ENCODE results near the gene CACNA1G.

Gene CACNA1G

GRCh38 chr17:50549256-50549941 lies 11.1 kb upstream of the CACNA1G start:
- no peak for DNase-seq

- no peak for DNase-seq
These were observed 10.5 kb upstream of the CACNA1G start for GRCh38 chr17:50549969-50550368.

DNA sequence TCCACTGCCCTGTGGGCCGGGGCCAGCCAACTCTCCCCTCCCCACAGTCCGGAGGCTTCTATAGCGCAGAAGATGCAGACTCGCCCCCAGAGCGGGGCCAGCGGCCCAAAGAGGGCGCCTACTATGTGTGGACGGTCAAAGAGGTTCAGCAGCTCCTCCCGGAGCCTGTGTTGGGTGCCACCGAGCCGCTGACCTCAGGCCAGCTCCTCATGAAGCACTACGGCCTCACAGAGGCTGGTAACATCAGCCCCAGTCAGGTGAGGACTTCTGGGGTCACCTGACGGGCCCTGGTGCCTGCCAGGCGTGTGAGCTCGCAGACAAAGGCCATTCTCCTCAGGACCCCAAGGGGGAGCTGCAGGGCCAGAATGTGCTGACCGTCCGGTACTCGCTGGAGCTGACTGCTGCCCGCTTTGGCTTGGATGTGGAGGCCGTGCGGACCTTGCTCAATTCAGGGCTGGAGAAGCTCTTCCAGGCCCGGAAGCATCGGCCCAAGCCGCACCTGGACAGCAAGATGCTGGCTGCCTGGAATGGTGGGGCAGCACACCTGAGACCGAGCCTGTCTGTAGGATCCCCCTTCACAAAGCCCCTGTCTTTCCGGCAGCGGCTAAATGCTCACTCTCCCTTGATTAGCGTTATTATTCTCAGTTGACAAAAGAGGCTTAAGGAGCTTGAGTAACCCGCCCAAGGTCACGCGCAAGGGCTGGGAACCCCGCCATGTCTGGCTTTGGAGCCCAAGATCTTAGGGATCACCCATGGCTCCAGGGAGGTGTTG lies 9.7 kb upstream of the CACNA1G start:
- DNase-seq: no peak

DNA sequence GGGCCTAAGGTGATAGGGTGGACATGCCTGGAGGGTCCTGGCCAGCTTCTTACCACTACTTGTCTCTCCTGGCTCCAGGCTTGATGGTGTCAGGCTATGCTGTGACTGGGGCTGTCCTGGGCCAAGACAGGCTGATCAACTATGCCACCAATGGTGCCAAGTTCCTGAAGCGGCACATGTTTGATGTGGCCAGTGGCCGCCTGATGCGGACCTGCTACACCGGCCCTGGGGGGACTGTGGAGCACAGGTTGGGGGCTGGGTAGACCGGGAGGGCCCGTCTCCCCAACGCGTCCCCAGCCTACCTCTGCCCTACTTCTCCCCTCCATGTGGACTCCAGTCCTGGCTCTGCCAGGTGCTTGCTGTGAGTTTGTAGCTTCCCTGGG lies 9.1 kb upstream of the CACNA1G start:
- DNase-seq: no peak

- DNase-seq: no peak
These were observed 8.6 kb upstream of the CACNA1G start for GRCh38 chr17:50551884-50552283.

DNA sequence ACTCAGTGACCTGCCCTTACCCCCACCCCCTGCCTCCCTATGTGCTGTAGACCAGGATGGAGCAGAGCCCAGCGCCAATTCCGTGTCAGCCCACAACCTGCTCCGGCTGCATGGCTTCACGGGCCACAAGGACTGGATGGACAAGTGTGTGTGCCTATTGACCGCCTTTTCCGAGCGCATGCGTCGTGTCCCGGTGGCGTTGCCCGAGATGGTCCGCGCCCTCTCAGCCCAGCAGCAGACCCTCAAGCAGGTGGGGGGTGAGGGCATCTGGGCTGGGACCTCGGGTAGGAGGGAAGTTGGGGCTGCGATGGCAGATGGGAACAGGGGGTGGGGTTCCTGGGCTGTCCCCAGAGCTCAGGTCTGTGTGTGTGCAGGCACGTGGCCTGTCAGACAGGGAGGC lies 6.3 kb upstream of the CACNA1G start:
- DNase-seq: no peak

DNA sequence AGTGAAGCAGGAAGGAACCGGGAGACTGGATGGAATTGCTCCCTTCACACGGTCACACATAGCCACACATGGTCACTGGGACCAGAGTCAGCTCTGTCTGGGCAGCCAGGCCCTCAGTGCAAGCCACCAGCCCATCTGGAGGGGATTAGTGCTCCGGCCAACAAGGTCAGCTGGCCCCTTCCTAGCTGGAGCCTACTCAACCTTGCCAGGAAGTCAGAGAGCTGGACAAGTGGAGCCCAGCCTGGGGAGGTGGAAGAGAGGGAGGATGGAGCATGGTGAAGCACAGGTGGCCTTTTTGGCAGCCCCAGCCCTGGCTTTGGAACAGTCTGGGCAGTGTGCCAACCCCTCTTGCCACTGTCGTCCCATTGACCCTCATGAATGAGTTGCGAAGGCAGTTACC lies 3.7 kb upstream of the CACNA1G start:
- DNase-seq: no peak

GRCh38 chr17:50557630-50558029 lies 2.9 kb upstream of the CACNA1G start:
- DNase-seq: no peak

DNA sequence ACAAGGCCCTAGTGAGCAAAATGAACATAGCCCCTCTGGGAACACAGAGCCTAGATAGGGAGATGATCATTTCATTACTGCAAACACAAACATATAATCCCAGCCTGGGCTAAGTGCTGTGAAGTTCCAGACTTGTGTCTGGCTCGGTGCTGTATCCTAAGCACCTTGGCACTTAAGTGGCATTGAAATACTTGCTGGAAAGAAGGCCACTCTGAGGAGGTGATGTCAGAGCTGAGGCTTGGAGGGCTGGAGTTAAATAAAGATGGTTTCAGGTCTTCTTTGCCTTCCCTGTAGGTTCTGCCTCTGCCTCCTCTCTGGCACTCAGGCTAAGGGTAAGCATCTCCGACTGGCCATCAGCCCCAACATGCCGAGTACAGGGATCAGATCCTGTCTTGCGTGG lies 2.4 kb upstream of the CACNA1G start:
- DNase-seq: no peak

DNA sequence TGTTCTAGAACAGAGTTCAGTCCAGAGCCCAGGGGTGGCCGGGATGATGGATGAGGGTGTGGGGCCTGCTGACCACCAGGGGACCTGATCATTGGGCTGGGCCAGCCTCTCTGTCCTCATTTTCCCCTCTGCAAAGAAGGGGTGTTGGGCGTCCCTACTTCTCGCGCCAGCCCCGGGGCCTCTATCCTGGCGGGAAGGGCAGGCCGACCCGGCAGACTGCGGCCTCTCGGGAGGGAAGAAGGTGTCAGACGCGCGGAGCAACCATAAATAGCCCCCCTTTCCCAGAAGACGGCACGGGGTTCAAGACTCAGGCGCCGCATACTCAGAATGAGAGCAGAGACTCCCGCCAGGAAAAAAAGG lies 2.0 kb upstream of the CACNA1G start:
- DNase-seq: no peak

GRCh38 chr17:50558941-50559614 lies 1.4 kb upstream of the CACNA1G start:
- DNase-seq: no peak

- DNase-seq: no peak
These were observed 786 bp upstream of the CACNA1G start for GRCh38 chr17:50559674-50560184.

DNA sequence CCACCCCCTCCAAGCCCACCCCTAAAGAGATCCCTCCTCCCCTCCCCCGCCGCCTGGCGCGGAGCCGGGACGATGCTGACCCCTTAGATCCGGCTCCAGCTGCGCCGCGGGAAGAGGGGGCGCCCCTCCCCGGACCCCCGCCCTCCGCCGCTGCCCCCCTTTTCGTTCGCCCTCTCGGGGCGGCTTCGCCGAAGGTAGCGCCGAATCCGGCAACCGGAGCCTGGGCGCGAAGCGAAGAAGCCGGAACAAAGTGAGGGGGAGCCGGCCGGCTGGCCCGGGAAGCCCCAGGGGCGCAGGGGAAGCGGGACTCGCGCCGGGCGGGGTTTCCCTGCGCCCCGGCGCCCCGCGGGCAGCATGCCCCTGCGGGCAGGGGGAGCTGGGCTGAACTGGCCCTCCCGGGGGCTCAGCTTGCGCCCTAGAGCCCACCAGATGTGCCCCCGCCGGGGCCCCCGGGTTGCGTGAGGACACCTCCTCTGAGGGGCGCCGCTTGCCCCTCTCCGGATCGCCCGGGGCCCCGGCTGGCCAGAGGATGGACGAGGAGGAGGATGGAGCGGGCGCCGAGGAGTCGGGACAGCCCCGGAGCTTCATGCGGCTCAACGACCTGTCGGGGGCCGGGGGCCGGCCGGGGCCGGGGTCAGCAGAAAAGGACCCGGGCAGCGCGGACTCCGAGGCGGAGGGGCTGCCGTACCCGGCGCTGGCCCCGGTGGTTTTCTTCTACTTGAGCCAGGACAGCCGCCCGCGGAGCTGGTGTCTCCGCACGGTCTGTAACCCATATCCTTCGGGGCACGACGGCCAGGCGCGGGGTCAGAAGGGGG lies 623 bp downstream of the CACNA1G start:
- no peak for DNase-seq

GRCh38 chr17:50561746-50562141 lies 1.2 kb downstream of the CACNA1G start:
- no peak for DNase-seq

DNA sequence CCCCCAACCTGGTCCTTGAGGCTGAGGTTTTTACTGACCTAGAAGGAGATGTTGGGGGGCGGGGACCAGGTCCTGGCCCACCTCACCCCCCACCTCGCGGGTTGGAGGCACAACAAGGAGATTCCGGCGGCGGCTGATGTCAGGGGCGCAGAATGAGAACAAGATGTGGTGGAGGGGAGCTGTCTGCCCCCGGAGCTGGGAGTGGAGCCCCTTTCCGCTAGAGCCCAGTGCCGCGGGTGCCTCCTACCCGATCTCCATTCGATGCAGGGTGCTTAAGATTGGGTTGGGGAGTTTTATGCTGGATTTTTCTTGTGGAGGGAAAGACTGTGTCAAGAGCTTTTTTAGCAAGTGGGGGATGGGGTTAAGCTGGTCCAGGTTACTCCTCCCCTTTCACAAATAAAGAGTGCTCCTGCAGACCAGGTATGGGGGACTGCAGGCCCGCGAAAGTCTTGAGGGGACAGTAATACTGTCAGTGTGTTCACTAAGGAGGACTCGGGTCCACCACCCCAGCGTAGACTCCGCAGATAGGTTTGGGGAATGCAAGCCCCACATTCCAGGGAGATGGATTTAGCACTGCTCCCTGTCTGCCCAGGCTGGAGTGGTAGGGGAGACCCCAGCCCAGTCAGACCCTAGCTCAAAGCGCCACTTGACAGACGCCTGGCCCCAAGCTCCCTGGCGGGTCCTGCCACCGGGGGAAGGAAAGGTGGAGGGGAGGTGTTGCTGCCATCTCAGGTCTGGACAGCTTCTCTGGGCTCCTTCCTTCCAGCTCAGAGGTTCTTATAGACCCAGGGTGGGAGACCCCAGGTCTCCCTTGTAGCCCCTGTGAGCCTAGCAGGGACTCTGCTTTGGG lies 2.0 kb downstream of the CACNA1G start:
- no peak for DNase-seq

DNA sequence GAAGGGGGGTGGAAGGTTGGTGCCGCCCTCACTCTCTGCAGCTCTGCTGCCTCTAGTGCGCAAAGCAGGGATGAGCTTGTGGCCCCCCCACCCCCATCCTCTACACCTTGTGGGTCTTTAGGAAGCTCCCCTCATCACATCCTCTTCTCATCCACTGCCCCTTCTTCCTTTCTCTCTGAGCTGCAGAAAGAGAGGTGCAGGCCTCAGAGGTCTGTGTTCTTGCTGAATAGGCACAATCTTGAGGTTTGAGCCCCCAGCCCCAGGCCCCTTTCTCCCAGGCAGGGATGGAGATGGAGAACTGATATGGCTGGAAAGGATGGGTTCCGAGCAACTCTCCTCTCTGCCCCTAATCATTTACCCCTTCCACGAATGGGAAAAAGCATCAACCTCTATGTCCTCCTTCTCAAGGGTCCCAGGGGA lies 2.6 kb downstream of the CACNA1G start:
- no peak for DNase-seq

DNA sequence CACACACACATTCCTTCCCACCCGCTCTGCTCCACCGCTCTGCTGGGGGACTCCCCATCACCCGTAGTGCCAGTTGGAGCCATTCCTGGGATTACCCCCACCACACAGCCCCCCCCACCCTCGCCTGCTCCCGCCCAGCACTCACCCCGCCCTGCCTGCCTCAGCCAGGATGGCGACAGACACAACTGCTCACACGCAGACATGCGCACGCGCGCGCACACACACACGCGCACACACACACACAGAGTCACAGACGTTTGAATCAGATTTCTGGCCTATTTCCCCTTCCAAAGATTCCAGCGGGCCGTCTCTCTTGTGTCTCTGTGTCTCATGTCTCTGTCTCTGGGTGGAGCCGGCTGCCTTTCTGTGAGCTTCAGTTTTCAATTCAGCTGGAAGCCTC lies 4.4 kb downstream of the CACNA1G start:
- no peak for DNase-seq

DNA sequence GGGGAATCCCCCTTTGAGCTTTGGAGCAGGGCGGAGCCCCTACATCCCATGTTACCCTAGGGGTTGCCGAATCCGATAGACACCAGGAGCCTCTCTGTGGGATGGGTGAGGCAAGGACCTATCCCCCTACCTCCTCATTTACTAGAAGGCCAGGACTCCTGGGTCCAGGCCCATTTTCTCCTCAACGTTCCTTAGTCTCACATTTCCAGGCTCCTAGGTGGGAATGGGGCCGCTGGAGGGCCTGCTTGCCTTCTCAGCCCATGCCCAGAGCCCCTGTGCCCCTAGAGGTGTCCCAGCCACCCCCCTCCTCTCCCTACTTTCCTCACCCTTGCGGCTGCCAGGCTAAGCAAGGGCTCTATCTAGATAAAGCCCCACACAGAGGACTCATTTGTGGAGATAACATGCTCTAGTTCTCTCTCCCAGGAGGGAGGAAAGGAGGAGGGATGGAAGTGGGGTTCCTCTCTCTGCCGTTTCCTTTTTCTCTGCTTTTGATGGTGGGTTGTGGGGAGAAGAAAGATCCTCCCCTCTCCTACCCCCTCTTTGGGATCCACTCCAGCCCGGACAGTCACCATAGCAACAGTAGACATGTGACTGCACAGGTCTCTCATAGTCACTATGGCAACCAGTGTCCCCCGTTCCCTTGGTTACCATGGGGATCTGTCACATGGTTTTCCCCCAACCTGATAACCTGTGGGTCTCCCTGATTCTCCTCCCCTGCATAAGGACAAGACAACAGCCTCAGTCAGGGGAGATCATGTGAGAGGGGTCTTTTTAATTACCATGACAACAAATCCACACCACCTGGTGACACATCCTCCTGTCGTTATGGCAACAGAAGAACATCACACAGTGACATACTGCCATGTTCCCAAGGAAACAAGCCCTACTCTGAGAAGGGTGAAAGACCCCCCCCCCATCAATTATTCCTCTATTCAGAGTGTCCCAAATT lies 5.2 kb downstream of the CACNA1G start:
- DNase-seq: peak; percentile 61

GRCh38 chr17:50566886-50567285 lies 6.4 kb downstream of the CACNA1G start:
- no peak for DNase-seq

DNA sequence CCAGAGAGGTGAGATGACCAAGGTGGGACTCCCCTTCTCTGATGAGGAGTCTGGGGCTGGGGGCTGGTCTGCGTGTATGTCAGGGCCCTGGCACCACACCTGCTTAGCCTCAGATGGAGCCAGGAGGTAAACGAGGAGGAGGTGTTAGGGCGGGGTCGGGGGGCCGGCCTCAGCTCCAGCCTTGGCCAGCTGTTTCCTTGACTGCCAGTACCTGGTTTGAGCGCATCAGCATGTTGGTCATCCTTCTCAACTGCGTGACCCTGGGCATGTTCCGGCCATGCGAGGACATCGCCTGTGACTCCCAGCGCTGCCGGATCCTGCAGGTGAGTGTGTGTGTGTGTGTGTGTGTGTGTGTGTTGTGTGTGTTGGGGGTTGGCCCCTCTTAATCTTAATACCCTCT lies 8.1 kb downstream of the CACNA1G start:
- DNase-seq: no peak

GRCh38 chr17:50569592-50569991 lies 9.1 kb downstream of the CACNA1G start:
- DNase-seq: no peak
